HUES64 (cell line): ENCODE results near the gene FSCN2.
A peak's percentile ranks its signal among the peaks of the same experiment; 100 is the strongest.

Experiments
- H3K27ac ChIP-seq: 2 replicates; pipeline ENCODE4 v1.7.0; 2013; ENCODE audit warnings: low read depth, low read length, inconsistent platforms
- H3K27me3 ChIP-seq: 2 replicates; pipeline ENCODE4 v1.6.1; 2013; ENCODE audit warnings: mild to moderate bottlenecking, low read length; ENCODE audit not compliant: insufficient read depth
- H3K36me3 ChIP-seq: 2 replicates; pipeline ENCODE4 v1.6.1; 2013; ENCODE audit warnings: mild to moderate bottlenecking, low read length; ENCODE audit not compliant: insufficient read depth
- H3K4me1 ChIP-seq: 2 replicates; pipeline ENCODE4 v1.6.1; 2013; ENCODE audit warnings: mild to moderate bottlenecking, low read length, moderate library complexity; ENCODE audit not compliant: insufficient read depth
- H3K4me3 ChIP-seq: 2 replicates; pipeline ENCODE4 v1.5.1; 2013; ENCODE audit warnings: mild to moderate bottlenecking, low read length, moderate library complexity
- H3K9ac ChIP-seq: 2 replicates; pipeline ENCODE4 v1.6.1; 2013; ENCODE audit warnings: mild to moderate bottlenecking, low read depth, low read length
- H3K9me3 ChIP-seq: 2 replicates; pipeline ENCODE4 v1.6.1; 2013; ENCODE audit warnings: low read depth, low read length; ENCODE audit not compliant: insufficient read depth
- WGBS: fragments of 150-250, 120-280 bp; methylation state at CpG from one replicate; pipeline ENCODE4 v1.1.7; 2013; ENCODE audit warnings: missing lambda C conversion rate; 5-methylcytosine and 5-hydroxymethylcytosine counted together

FSCN2 gene

DNA sequence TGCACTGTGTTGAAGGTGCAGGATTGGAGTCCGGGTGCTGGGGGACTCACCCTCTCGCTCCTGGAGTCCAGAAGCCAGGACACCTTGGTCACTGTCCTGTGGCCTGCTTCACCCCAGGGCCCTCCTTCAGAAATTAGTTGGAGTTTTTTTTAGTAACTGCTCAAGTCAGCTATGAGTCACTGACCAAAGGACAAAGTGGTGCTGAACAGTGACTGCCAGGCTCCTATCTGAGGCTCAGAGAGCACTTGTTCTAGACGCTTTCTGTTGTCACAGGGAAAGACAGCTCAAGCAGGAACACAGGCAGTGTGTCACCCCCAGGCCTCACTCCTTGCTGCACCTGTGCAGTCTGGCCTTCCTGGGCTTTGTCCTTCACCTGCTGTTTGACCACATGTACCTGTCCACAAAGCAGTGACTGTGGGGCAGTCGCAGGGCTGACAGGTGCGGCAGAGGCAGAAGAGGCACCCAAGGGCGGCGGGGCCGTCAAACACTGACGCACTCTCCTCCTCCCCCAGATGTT is 28.1 kb downstream of the FSCN2 start:
- WGBS = 94% methylated on average over 9 of the region's 9 CpGs
- H3K4me1 ChIP-seq = peaks cover 7% of the 10 kb centered on the region; the same call in 1 of the 2 replicates
- no peaks in the 10 kb centered on the region for H3K27me3 ChIP-seq
- H3K9ac ChIP-seq = no peak overlapping the region
- H3K27ac ChIP-seq = no peak overlapping the region
- H3K4me3 ChIP-seq = no peak overlapping the region
- peaks cover 28% of the 10 kb centered on the region for H3K36me3 ChIP-seq
- no peaks in the 10 kb centered on the region for H3K9me3 ChIP-seq

DNA sequence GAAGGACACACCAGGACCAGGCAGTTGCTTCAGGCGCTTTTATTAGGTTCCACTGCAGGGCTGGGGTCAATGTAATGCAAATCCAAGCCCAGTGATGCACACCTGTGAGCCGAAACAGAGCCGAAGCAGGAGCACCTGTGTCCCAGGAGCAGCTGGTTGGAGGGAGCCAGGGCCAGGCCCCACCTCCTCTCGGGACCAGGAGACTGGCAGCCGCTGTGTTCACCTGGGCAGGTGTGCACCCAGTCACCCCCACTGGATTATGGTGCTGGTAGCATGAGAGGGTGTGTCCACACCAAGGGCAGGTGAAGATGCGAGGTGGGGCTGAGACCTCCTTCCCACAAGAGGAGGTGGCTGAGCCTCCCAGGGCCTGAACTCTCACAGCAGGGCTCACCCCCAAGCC is 28.7 kb downstream of the FSCN2 start:
- H3K36me3 ChIP-seq = peaks cover 34% of the 10 kb centered on the region
- H3K4me3 ChIP-seq = no peak overlapping the region
- WGBS = 96% methylated on average over 6 of the region's 6 CpGs
- peaks cover 7% of the 10 kb centered on the region; the same call in 1 of the 2 replicates for H3K4me1 ChIP-seq
- no peak overlapping the region for H3K27ac ChIP-seq
- H3K9me3 ChIP-seq = no peaks in the 10 kb centered on the region
- no peak overlapping the region for H3K9ac ChIP-seq
- no peaks in the 10 kb centered on the region for H3K27me3 ChIP-seq

DNA sequence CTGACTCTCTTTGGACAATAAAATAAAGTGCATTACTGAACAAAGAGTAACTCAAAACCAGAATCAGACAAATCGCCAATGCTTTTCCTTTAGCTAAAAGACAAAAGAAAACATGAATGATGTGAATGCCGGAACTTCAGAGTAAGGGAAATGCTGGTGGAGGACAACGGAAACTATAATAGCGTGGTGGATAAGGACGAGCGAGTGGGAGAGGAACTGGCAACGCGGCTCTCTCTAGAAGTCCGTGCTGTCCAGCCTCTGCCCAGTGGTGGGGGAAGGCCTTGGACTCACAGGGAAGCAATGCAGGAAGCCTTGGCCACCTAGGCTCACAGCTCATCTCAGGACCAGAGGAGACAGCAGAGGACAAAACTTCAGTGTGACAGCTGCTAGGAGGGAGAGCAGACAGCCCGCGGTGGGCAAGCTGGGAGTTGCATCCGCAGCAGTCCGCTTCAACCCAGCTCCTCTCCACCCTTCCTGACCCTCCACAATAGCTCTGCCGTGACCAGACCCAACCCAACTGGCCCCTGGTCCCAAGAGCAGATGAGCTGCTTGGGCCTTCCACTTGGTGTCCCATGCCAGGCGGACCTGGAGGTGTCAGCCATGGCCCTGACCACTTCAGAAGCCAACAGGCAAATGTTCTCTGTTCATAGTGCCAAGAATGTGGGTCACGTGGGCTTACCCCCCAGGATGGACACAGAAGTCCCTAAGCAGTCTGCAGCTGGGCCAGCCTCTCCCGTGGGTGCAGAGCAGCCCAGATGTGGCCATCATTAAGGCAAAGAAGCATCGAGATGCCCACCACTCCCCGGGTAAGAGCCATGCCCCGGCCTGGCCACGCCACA is 29.3 kb downstream of the FSCN2 start:
- 95% methylated on average over 21 of the region's 21 CpGs for WGBS
- Histone ChIP-seq H3K9me3 (no peaks in the 10 kb centered on the region), H3K27me3 (no peaks in the 10 kb centered on the region), H3K36me3 (peaks cover 39% of the 10 kb centered on the region), H3K4me1 (peaks cover 7% of the 10 kb centered on the region; the same call in 1 of the 2 replicates), H3K9ac (no peak overlapping the region), H3K27ac (no peak overlapping the region), H3K4me3 (no peak overlapping the region)

DNA sequence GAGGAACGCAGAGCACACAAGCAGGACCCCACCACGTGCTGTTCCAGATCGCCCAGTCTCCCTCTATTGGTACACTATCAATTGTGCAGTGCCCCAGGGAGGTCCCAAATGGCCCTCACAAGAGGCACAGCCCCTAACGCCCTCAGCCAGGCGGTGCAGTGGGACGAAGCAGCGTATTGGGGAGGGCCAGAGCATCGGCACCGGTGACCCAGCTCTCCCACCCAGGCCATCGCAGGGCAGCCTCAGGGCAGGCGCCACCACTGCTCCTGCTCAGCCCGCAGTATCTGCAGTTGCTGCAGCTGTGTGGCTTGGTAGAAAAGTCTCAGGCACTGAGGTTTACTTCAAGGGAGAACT is 29.9 kb downstream of the FSCN2 start:
- Histone ChIP-seq H3K4me1 (peaks cover 7% of the 10 kb centered on the region; the same call in 1 of the 2 replicates), H3K4me3 (no peak overlapping the region), H3K36me3 (peaks cover 44% of the 10 kb centered on the region), H3K9ac (no peak overlapping the region), H3K27me3 (no peaks in the 10 kb centered on the region), H3K9me3 (no peaks in the 10 kb centered on the region), H3K27ac (no peak overlapping the region)
- WGBS = 96% methylated on average over 12 of the region's 12 CpGs

GRCh38 chr17:81558941-81559806 is 31.0 kb downstream of the FSCN2 start:
- Histone ChIP-seq H3K4me3 (no peak overlapping the region), H3K27me3 (no peaks in the 10 kb centered on the region), H3K9me3 (no peaks in the 10 kb centered on the region), H3K9ac (no peak overlapping the region), H3K4me1 (no peaks in the 10 kb centered on the region), H3K27ac (no peak overlapping the region), H3K36me3 (peaks cover 55% of the 10 kb centered on the region)
- 80% methylated on average over 27 of the region's 27 CpGs for WGBS

DNA sequence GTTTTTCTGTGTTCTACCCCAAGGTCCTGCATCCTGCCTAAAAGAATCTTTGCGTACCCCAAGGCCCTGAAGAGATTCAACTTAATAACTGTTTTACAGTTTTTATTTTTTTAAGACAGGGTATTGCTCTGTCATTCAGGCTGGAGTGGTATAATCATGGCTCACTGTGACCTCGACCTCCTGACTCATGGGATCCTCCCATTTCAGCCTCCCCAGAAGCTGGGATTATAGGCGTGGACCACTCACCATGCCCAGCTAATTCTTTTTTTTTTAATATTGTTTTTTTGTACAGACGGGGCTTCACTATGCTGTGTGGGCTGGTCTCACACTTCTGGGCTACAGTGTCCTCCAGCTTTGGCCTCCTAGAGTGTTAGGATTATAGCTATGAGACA is 33.3 kb downstream of the FSCN2 start:
- WGBS = 100% methylated on average over 3 of the region's 4 CpGs
- H3K9ac ChIP-seq = no peak overlapping the region
- no peaks in the 10 kb centered on the region for H3K9me3 ChIP-seq
- no peak overlapping the region for H3K27ac ChIP-seq
- H3K4me3 ChIP-seq = no peak overlapping the region
- H3K4me1 ChIP-seq = no peaks in the 10 kb centered on the region
- H3K27me3 ChIP-seq = no peaks in the 10 kb centered on the region
- peaks cover 78% of the 10 kb centered on the region for H3K36me3 ChIP-seq

- no peak overlapping the region for H3K27ac ChIP-seq
- 94% methylated on average over 7 of the region's 10 CpGs for WGBS
- H3K4me1 ChIP-seq = no peaks in the 10 kb centered on the region
- H3K36me3 ChIP-seq = peaks cover 84% of the 10 kb centered on the region
- H3K9me3 ChIP-seq = no peaks in the 10 kb centered on the region
- no peak overlapping the region for H3K4me3 ChIP-seq
- H3K9ac ChIP-seq = no peak overlapping the region
- no peaks in the 10 kb centered on the region for H3K27me3 ChIP-seq
These were observed 35.8 kb downstream of the FSCN2 start for GRCh38 chr17:81563861-81564586.

DNA sequence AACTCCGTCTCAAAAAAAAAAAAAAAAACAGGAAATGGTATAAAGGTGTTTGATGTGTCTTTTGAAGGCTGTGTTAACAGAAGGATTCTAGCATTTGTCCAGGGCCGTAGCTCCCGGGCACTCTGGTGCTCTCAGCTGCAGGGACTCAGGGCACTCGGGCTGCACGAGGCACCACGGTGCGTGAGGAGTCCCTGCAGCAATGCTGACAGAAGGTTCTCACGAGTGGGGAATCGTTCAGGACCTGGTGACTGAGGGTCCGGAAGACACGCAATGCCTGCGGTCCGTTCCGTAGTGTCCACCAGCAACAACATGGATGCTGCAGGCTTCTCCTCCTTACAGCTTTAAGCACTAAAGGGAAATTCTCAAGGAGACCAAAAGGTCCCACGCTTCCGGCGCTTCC is 36.6 kb downstream of the FSCN2 start:
- Histone ChIP-seq H3K4me1 (no peaks in the 10 kb centered on the region), H3K4me3 (no peak overlapping the region), H3K36me3 (peaks cover 89% of the 10 kb centered on the region), H3K27ac (no peak overlapping the region), H3K9me3 (no peaks in the 10 kb centered on the region), H3K9ac (no peak overlapping the region), H3K27me3 (no peaks in the 10 kb centered on the region)
- 97% methylated on average over 17 of the region's 17 CpGs for WGBS

- H3K9ac ChIP-seq = no peak overlapping the region
- H3K27ac ChIP-seq = no peak overlapping the region
- no peak overlapping the region for H3K4me3 ChIP-seq
- H3K36me3 ChIP-seq = peaks cover 94% of the 10 kb centered on the region
- no peaks in the 10 kb centered on the region for H3K4me1 ChIP-seq
- no peaks in the 10 kb centered on the region for H3K9me3 ChIP-seq
- 96% methylated on average over 16 of the region's 16 CpGs for WGBS
- no peaks in the 10 kb centered on the region for H3K27me3 ChIP-seq
These were observed 37.1 kb downstream of the FSCN2 start for GRCh38 chr17:81565231-81565630.

GRCh38 chr17:81566461-81567126 is 38.4 kb downstream of the FSCN2 start:
- no peak overlapping the region for H3K4me3 ChIP-seq
- no peaks in the 10 kb centered on the region for H3K27me3 ChIP-seq
- H3K9me3 ChIP-seq = no peaks in the 10 kb centered on the region
- H3K9ac ChIP-seq = no peak overlapping the region
- H3K4me1 ChIP-seq = no peaks in the 10 kb centered on the region
- 84% methylated on average over 8 of the region's 8 CpGs for WGBS
- H3K36me3 ChIP-seq = peaks cover 97% of the 10 kb centered on the region
- peak overlapping the region; percentile 20; the same call in 1 of the 2 replicates for H3K27ac ChIP-seq
